HepG2 (cell line): ENCODE measurements around the gene PDILT. TPM values are rescaled to one million over a fixed set of nuclear protein-coding genes. Genes with fewer than 3 reads are reported as not detected.

Experiments used
- ADNP ChIP-seq: sonication (generic); formaldehyde crosslinking; IDR thresholded peaks from 2 replicates; pipeline ENCODE4 v1.4.0; 2020; ENCODE audit warnings: missing genetic modification reagents
- GATA4 ChIP-seq: sonication (generic); IDR thresholded peaks from 2 replicates; pipeline ENCODE4 v1.6.1; 2016; ENCODE audit warnings: antibody characterized with exemption, low read depth, borderline replicate concordance
- HDAC1 ChIP-seq: sonication (generic); formaldehyde crosslinking; IDR thresholded peaks from 2 replicates; pipeline ENCODE4 v1.5.1; 2020; ENCODE audit warnings: mild to moderate bottlenecking, missing genetic modification reagents
- KLF11 ChIP-seq: IDR thresholded peaks from 2 replicates; pipeline ENCODE4 v1.6.1; 2016; ENCODE audit warnings: missing compliant biosample characterization
- NFKB2 ChIP-seq: sonication (generic); formaldehyde crosslinking; IDR thresholded peaks from 2 replicates; pipeline ENCODE4 v1.4.0; 2020; ENCODE audit warnings: missing genetic modification reagents, borderline replicate concordance
- RBFOX2 ChIP-seq: fragments of 200-400 bp; formaldehyde crosslinking; IDR thresholded peaks from 2 replicates; pipeline ENCODE4 v1.6.1; 2017; ENCODE audit warnings: low read depth, mild to moderate bottlenecking, low read length
- SMYD3 ChIP-seq: sonication (generic); formaldehyde crosslinking; IDR thresholded peaks from 2 replicates; pipeline ENCODE4 v1.8.1; 2023; ENCODE audit warnings: mild to moderate bottlenecking, missing genetic modification reagents
- SPEN ChIP-seq: sonication (generic); formaldehyde crosslinking; IDR thresholded peaks from 2 replicates; pipeline ENCODE4 v1.5.1; 2020; ENCODE audit warnings: low read depth, mild to moderate bottlenecking, missing genetic modification reagents
- SRY ChIP-seq: sonication (generic); formaldehyde crosslinking; IDR thresholded peaks from 2 replicates; pipeline ENCODE4 v1.8.0; 2022; ENCODE audit warnings: mild to moderate bottlenecking, missing genetic modification reagents
- TARDBP ChIP-seq: sonication (generic); formaldehyde crosslinking; IDR thresholded peaks from 2 replicates; pipeline ENCODE4 v1.8.0; 2022; ENCODE audit warnings: mild to moderate bottlenecking, missing genetic modification reagents
- TOPORS ChIP-seq: sonication (generic); formaldehyde crosslinking; IDR thresholded peaks from 2 replicates; pipeline ENCODE4 v1.8.0; 2023; ENCODE audit warnings: mild to moderate bottlenecking, missing genetic modification reagents
- ZFP36L1 ChIP-seq: sonication (generic); formaldehyde crosslinking; IDR thresholded peaks from 2 replicates; pipeline ENCODE4 v1.8.0; 2022; ENCODE audit warnings: mild to moderate bottlenecking, missing genetic modification reagents, moderate library complexity
- ZMYM3 ChIP-seq: sonication (generic); formaldehyde crosslinking; IDR thresholded peaks from 2 replicates; pipeline ENCODE4 v1.5.1; 2020; ENCODE audit warnings: mild to moderate bottlenecking, missing genetic modification reagents
- ZNF431 ChIP-seq: sonication (generic); formaldehyde crosslinking; IDR thresholded peaks from 2 replicates; pipeline ENCODE4 v1.9.0; 2022; ENCODE audit warnings: missing genetic modification reagents, low read depth, mild to moderate bottlenecking, borderline replicate concordance
- ZNF782 ChIP-seq: sonication (generic); formaldehyde crosslinking; IDR thresholded peaks from 2 replicates; pipeline ENCODE4 v1.4.0; 2020; ENCODE audit warnings: missing genetic modification reagents, mild to moderate bottlenecking, borderline replicate concordance
- polyA plus RNA-seq, 8 experiments: library from polyadenylated mRNA; depleted of rRNA in 3 of 8; stranded (reverse) in 7 of 8; unstranded in 1 of 8; fragments of >200 nt; fragmentation: Illumina TruSeq in 4 of 8; extraction: Trizol in 4 of 8; gene quantifications; 2 replicates each; pipeline versions ENCODE4 v1.2.1 to v1.2.3, GENCODE V29; 2011 to 2016; ENCODE audit warnings: low read depth in 4 of 8, missing spikeins in 1 of 8, mixed read lengths in 1 of 8; ENCODE audit not compliant: insufficient read depth in 1 of 8
- total RNA-seq, 5 experiments: library from RNA; depleted of rRNA; stranded (reverse); fragments of >200 nt; fragmentation: Illumina TruSeq; extraction: Trizol; gene quantifications; 2 replicates each; pipeline ENCODE4 v1.2.3, GENCODE V29; 2016; ENCODE audit warnings: low read depth in 1 of 5
- TF ChIP-seq, protein P1 (sequence below): sonication (generic); formaldehyde crosslinking; IDR thresholded peaks from 2 replicates; pipeline ENCODE4 v1.4.0; 2020; ENCODE audit warnings: mild to moderate bottlenecking, missing genetic modification reagents
- TF ChIP-seq, protein P2 (sequence below): sonication (generic); formaldehyde crosslinking; IDR thresholded peaks from 2 replicates; pipeline ENCODE4 v1.4.0; 2020; ENCODE audit warnings: missing genetic modification reagents, mild to moderate bottlenecking, borderline replicate concordance

Gene PDILT
- total and polyA plus RNA-seq, 2 of the 13 experiments (the other 11 are each of a cell fraction or from before 2014, with no cell fraction given): not detected

DNA sequence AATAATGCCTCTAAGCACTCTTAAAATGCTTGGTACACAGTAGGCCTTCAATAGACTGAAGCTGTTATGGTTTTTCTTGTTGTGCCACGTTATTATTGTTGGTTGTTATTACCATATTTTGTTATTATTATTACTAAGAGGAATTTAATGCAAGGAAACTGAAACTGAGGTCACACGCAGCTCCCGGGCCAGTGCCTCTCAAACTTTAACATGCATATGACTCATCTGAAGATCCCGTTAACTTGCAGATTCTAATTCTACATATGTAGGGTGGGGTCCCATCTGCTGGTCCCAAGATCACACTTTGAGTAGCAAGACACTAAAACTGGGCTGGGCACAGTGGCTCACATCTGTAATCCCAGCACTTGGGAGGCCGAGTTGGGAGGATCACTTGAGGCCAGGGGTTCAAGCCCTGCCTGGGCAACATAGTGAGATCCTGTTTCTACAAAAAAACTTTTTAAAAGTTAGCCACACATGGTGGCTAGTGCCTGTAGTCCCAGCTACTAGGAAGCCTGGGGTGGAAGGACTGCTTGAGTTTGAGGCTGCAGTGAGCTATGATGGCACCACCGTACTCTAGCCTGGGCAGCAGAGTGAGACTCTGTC lies 5.7 kb upstream of the PDILT start (continued):
- TF ChIP-seq, protein P1, sequence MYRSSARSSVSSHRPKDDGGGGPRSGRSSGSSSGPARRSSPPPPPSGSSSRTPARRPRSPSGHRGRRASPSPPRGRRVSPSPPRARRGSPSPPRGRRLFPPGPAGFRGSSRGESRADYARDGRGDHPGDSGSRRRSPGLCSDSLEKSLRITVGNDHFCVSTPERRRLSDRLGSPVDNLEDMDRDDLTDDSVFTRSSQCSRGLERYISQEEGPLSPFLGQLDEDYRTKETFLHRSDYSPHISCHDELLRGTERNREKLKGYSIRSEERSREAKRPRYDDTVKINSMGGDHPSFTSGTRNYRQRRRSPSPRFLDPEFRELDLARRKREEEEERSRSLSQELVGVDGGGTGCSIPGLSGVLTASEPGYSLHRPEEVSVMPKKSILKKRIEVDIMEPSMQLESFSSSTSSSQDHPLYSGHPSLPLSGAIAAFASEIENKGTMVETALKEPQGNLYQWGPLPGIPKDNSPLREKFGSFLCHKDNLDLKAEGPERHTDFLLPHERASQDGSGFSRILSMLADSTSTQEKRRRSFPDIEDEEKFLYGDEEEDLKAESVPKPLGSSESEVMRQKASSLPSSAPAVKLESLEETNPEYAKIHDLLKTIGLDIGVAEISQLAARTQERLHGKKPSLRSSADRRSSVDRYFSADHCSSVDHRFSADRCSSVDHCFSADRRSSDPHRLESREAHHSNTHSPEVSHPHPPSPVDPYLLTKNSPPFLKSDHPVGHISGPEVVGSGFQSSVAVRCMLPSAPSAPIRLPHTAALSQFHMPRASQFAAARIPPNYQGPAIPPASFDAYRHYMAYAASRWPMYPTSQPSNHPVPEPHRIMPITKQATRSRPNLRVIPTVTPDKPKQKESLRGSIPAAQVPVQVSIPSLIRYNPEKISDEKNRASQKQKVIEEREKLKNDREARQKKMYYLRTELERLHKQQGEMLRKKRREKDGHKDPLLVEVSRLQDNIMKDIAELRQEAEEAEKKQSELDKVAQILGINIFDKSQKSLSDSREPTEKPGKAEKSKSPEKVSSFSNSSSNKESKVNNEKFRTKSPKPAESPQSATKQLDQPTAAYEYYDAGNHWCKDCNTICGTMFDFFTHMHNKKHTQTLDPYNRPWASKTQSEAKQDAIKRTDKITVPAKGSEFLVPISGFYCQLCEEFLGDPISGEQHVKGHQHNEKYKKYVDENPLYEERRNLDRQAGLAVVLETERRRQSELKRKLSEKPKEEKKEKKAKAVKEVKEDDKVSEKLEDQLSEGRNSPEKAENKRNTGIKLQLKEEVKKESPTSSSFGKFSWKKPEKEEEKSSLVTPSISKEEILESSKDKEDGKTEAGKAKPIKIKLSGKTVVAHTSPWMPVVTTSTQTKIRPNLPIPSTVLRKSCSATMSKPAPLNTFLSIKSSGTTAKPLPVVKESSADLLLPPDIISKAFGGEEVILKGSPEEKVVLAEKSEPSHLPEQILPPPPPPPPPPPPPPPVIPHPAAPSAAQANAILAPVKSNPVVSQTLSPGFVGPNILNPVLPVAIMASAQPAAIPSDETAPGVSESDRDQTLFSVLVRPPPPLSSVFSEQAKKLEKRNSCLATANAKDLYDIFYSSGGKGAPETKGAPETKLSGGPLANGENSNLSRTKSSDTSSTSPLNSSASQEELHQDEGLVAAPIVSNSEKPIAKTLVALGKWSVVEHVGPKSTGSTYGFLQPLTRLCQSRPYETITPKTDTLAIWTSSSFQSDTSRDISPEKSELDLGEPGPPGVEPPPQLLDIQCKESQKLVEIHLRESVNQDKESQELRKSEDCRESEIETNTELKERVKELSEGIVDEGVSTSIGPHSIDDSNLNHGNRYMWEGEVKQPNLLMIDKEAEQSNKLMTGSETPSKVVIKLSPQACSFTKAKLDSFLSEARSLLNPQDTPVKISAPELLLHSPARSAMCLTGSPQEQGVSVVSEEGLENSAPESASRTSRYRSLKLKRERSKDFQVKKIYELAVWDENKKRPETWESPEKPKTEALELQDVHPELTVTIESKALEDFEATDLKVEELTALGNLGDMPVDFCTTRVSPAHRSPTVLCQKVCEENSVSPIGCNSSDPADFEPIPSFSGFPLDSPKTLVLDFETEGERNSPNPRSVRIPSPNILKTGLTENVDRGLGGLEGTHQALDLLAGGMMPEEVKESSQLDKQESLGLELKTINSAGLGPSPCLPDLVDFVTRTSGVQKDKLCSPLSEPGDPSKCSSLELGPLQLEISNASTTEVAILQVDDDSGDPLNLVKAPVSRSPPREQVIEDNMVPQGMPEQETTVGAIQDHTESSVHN: no peak
- TF ChIP-seq ZNF782 (CRISPR knock-in tag) (no peak), GATA4 (no peak), HDAC1 (no peak), TARDBP (CRISPR knock-in tag) (0 out of 2 replicates have a peak, but pooled peaks have one; percentile 33), ADNP (CRISPR knock-in tag) (0 out of 2 replicates have a peak, but pooled peaks have one; percentile 58), ZNF431 (no peak), SRY (CRISPR knock-in tag) (no peak), KLF11 (no peak), SPEN (peak; percentile 37; the same call in 1 of the 2 replicates), NFKB2 (CRISPR knock-in tag) (no peak), TOPORS (CRISPR knock-in tag) (0 out of 2 replicates have a peak, but pooled peaks have one; percentile 50), SMYD3 (CRISPR knock-in tag) (peak; percentile 74; the same call in 1 of the 2 replicates), ZMYM3 (peak; percentile 80), ZFP36L1 (CRISPR knock-in tag) (no peak), RBFOX2 (peak; percentile 45)
- TF ChIP-seq, protein P2, sequence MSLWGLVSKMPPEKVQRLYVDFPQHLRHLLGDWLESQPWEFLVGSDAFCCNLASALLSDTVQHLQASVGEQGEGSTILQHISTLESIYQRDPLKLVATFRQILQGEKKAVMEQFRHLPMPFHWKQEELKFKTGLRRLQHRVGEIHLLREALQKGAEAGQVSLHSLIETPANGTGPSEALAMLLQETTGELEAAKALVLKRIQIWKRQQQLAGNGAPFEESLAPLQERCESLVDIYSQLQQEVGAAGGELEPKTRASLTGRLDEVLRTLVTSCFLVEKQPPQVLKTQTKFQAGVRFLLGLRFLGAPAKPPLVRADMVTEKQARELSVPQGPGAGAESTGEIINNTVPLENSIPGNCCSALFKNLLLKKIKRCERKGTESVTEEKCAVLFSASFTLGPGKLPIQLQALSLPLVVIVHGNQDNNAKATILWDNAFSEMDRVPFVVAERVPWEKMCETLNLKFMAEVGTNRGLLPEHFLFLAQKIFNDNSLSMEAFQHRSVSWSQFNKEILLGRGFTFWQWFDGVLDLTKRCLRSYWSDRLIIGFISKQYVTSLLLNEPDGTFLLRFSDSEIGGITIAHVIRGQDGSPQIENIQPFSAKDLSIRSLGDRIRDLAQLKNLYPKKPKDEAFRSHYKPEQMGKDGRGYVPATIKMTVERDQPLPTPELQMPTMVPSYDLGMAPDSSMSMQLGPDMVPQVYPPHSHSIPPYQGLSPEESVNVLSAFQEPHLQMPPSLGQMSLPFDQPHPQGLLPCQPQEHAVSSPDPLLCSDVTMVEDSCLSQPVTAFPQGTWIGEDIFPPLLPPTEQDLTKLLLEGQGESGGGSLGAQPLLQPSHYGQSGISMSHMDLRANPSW (CRISPR knock-in tag): no peak
